HG03565 (cell line): ENCODE data around the gene SCUBE1.

ENCODE experiments used
- ATAC-seq: cut with Tn5 transposase; IDR thresholded peaks from one replicate; pipeline ENCODE4 v1.9.1; 2021; ENCODE audit warnings: mild to moderate bottlenecking, moderate library complexity; ENCODE audit not compliant: unreplicated experiment

The SCUBE1 gene

DNA sequence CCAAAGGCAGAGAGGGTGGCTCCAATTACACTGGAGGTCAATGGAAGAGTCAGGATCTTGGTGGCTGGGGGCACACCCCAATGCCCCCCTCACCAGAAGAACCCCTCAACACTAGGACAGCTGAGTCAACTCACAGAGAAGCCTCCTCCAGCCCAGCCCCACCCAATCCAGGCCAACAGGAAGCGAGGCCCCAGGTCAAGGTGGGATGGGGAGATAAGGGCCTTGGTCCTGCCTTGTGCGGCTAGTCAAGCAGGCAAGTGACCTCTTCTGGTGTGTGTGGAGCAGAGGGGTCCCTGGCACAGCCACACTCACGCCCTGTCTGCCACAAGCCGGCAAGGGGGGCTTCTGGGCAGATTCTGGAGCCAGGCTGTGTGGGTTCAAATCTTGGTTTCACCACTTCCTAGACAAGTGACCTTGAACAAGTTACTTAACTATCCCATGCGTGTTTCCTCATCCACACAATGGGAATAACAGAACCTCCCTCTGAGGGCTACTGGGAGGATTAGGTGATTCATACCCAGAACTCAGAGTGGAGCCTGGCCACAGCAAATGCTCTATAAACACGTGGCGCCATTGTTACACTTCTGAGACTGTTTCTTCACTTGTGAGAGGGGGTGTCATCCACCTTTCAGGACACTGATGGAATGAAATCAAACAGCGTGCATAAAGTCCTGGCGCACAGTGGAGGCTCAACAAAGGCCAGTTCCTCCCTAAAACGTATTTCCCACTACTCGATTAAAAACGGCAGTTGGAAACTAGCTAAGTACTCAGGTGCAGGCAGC, 159.5 kb downstream of the SCUBE1 start:
- no peak for ATAC-seq

DNA sequence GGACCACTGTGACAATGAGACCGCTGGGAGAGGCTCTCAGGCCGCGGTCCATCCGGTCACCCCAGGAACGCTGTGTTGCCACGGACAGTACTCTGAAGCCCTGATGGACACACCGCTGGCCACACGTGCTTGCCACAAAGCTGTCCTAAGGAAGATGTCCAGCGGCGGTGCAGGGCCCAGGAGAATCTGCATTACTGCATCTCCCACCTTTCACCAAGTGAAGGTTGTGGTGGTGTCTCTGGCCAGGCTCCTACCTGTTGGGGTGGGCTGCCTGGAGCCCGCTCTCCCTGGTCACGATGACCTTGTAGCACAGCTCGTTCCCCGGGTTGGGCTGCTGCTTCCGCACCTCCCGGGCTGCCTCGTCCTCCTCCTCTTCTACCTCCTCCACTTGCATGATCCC, 160.4 kb downstream of the SCUBE1 start:
- ATAC-seq, result no peak

DNA sequence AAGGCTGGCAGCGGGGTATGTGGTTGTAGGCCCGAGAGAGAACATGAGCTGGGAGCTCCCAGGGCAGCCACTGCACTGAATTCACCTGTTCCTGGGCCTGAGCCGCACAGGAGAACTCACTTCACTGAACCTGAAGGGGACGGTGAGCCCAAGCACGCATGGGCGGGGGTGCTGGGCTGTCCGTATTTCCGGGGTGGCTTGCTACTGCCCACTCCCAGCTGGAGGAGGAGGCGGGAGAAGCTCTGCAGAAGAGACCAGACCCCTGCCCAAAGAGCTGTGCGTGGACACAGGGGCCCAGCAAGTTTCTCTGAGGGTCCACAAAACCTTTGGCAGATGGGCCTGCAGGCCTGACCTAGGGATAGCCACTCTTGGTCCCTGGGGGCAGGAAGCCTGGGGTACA, 161.1 kb downstream of the SCUBE1 start:
- no peak for ATAC-seq

DNA sequence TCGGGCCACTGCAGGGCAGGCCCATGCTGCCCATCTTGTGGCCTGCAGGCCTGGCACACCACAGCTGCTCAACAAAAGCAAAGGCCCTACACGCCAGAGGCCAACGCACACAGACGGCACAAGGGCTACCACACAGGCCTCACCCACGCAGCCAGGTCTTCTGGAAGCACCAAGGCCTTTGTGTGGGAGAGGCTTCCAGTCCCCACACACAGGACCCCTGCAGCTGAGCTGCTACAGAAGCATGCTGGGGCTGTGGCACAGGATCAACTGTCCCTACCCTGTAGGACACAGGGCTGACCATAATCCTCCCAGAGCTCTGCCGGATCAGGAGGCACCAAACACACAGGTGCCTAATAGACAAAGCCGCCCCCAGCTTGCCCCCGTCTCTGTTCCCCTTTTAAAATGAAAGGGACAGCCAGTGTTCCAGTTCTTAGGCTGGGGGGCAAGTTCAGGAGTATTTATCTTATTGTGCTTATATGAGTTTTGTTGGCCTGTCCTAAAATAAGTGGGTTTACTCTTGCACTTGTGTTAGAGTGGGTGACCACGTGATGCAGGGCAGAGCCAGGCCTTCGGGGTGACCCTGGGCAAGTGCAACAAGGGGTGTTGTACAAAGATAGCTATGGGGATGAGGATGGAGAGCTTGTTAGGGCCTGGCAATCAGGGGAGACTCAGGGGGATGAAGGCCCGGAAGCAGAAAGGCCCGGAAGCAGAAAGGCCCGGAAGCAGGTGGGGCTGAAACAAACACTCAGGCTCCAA, 161.7 kb downstream of the SCUBE1 start:
- no peak for ATAC-seq

DNA sequence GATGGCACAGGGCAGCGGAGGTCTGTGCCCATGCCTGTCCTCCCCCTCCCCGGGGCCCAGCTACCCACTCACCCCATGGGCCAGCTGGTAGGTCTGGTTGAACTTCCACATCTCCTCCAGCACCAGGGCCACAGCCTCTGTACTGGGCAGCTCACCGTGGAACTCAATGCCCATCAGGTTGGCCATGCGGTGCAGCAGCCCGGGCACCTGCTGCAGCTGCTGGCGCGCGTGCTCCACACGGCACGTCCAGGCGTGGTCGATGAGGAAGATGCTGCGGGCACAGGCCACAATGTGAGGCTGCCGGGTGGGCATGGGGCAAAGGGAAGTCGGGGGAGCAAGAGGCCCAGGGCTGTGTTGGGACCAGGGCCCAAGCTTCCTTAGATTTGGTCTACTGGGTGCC, 162.5 kb downstream of the SCUBE1 start:
- no peak for ATAC-seq

DNA sequence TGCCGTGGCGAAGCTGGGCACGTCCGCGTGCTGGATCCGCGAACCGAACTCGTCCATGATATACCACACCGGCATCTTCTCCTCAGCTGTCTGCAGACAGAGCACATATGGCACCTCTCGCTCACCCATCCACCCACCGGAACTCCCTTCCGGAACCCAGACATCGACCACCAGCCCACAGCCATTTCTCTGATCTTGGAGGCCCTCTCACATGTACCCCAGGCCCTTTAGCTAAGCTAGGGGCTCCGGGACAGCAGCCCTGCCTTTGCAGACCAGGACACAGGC, 163.3 kb downstream of the SCUBE1 start:
- no peak for ATAC-seq

DNA sequence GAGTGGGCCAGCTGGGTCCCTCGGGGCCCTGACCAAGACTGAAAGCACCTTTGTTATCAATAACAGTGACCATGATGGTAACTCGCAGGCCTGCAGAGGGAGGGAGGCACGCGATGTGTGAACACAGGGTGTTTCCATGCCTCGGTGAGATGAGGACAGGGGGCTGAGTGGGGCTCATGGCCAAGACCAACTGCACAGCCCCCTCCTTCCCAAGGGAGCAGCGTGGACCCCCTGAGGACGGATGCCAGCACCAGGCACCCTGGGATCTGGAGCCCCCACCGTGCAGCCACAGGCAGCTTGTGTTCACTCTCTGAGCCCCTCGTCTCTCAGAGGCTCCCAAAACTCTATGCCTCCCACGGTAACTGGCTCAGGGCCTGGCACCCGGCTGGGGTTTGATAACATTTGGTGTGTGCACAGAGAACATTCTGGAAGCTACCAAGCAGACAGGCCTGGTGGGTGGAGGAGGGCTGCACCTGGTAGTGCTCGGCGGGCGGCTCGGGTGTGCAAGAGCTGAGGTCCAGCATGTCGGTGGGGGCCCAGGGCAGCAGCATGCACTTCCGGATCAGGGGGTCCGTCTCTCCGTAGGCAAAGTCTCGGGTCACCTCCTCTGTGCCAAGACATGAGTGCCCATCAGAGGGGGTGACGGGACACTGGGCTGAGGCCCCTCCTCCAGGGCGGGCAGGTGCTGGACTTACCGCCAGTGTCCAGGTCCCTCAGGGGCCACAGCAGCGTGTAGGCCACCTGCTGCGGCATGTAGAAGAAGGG, 163.8 kb downstream of the SCUBE1 start:
- ATAC-seq, result no peak

DNA sequence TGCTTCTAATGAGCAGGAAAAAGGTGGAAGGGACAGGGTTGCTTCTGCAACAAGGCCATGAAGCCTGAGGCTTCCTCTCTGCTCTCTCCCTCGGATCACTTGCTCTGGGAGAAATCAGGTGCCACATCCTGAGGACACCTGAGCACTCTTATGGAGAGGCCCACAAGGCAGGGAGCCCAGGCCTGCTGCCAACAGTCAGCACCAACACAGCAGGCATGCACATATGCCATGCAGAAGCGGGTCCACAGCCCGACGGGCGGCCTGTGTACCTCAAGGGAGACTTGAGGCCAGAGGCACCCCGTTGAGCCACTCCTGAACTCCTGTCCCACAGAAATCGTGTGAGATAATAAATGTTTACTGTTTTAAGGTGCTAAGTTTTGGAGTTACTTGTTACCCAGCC, 165.7 kb downstream of the SCUBE1 start:
- ATAC-seq, result no peak

DNA sequence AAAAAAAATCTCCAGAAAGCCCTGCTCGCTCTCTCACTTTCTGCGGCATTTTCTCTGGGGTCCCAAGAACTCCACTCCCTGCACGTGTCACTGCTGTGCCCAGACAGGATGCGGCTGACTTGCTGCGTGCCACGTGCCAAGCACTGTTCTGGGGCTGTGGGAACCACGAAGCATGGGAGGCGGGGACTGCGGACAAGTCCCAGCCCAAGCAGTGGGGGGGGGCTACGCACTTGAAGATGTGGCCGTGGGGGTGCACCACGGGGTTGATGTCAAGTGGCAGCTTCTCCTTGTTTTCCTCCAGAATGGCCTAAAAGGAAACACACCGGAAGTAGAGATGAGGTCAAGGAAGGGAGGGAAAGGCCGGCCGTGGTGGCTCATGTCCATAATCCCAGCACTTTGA, 167.1 kb downstream of the SCUBE1 start:
- ATAC-seq, result no peak

DNA sequence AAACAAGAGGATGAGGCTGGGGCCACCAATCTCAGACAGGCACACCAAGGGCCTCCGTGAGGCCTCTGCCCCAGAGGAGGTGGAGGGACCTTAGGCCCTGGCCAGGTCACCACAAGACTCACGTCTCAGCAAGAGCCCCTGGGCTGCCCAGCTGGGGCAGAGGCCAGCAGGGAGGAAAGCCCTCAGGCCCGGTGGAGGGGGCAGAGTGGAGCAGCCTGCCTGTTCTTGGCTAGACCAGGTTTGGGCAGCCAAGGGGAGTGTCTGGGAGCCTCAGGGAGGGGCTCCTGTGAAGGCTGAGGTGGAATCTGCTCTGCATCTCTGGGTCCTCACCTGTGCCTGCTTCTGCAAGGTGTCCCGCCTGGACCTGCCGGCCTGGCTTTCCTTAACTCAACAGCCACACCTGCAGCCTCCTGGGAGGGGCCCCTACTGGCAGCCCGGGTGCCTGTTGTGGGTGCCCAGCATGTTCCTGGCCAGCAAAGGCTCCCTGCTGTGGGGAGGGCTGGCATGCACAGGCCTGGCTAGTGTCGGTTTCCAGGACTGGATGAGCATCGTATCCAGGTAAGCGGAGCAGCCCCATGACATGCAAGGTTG, 168.1 kb downstream of the SCUBE1 start:
- no peak for ATAC-seq

DNA sequence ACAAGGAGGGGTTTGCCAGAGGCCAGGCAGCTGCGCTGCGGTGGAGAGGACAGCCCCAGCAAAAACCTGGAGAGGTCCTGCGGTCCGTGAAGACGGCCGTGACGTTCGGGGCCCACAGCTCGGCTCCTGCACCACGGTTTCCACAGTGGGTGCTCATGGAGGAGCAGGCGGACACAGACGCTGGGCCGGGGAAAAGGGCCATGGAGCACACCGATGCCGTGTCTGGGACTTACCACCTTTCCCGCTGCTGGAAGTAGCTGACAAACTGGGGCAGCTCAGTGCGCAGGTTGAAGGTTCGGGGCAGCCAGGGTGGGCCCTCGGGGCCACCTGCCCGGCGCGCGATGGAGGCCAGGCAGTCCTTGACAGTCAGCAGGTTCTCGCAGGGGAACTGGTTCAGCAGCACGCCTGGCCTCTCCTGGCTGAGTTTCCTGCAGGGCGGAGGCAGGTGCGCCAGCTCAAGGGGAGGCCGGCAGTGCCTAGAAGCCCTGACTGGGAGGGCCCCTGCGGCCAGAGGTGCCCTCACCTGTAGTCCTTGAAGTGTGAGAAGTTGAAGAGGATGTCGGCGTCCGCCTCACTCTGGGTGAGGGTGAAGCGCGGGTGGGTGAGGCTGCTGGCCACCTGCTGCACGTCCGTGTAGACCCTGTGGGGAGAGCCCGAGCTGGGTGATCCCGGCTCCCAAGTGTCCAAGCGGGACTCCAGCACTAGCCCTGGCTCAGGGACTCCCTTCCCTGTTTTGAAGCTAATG, 169.0 kb downstream of the SCUBE1 start:
- ATAC-seq, result no peak

DNA sequence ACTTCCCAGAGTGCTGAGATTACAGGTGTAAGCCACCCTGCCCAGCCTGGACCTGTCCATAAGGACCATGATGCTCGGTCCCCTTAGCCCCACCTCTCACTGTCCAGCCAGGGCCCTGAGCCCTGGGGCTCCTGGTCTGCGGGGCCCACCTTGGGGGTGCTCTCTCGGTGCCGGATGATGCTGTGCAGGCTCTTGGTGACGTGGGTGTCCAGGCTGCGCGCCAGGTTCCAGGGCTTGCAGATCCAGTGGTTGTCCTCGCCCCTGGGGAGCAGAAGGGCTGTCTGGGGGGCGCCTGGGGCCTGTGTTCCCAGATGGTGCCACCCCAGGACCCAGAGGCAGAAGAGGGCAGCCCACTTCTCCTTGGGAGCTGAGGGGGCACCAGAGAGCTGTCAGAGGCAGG, 169.6 kb downstream of the SCUBE1 start:
- no peak for ATAC-seq

DNA sequence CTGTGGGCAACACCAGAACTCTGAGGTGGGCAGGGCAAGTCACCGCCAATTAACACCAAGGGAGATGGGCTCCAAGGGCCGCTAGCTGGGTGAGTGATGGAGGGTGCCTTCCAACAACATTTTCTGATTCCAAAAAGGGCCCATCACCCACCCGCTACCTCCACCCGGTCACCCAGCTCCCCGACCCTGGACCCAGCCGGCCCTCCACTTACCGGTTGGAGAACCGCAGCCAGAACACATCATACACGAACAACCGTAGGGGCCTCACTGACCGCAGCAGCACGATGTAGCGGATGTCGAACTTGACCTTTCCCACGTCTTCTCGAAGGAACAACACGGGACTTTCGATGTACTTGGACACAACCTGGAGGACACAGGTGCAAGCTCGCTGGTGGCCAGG, 171.0 kb downstream of the SCUBE1 start:
- no peak for ATAC-seq

DNA sequence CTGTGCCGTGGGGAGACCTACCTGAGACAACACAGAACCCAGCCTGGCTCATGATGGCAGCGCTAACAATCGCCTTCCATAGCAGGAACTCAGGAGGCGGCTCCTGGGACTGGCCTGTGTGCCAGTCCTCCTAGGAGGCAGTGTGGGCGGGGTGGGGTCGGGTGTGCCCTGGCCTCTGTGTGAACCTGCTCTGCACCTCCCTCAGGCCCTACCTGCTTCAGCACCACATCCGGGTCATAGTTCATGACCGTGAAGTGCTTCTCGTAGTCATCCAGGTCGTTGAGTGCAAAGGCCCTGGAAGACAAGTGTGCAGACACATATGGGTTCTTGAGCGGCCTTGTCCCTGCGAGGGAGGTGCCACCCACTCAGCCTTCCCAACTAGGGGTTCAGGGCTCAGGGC, 171.6 kb downstream of the SCUBE1 start:
- no peak for ATAC-seq

DNA sequence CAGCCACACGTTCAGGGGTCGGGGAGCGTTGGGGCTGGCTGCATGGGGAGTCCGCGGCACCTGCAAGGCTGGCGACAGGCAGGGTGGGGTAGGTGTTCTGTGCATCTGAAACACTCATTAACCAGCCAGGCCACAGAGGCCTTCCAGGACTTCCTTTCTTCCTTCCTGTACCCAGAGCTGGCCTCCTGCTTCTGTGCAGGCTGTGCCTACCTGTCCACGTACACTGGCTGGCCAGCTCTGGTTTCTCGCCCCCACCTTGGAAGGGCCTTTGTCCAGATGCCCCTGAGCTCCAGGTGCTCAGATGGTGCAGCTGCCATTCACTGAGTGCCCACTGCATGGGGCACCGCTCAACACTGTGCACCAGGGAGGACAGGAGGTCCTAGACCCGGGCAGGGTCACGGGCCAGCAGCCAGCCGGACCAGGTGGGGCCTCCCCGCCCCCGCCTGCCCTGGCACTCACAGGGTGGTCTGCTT, 172.1 kb downstream of the SCUBE1 start:
- no peak for ATAC-seq

DNA sequence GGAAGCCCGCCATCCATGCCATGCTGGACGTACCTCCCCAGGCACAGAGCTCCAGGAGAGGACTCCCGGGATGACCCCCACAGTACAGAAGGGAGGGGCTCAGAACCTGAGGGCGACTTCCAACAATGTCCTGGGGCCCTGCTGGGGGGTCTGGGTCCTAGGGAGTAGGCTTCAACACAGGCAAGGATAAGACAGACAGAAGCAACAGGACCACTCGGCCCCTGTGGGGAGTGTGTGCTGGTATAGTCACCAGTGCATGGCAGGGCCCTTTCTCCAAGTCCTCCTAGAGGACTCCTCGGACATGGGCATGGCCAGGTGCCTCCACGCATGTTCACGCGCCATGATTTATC, 173.1 kb downstream of the SCUBE1 start:
- no peak for ATAC-seq

DNA sequence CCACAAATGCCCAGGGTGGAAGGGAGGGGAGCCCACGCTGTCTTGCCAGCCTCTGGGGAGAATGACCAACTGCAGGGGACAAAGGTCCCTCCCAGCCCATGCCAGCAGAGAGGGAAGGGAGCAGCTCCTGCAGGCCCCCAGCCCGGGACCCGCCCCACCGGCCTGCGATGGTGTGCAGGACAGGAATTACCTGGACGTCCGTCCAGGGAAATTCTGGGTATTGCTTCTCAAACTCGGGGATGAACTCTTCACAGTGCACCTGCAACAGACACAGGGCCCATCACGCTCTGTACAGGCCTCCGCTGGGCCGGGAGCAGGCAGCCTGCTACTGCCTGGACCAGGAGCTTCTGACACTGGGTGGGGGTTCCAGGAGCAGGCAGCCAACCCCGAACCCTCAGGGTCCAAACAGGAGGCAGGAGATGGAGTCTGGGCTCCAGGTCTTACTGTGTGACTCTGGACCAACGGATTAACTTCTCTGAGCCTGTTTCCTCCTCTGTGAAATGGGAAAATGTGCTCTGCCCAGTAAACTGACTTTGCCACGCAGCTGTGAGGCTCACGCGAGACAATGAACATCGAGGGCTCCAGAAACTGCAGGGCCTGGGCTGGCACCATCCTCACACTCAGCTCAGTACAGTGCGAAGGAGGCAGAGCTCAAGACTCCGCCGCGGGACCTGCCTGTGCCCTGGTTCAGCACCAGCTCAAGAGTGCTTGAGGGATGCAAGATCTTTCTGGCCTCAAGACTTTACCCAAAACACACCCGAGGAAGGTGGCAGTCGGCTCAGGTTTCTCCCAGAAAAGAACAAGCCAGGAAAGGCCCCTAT, 173.7 kb downstream of the SCUBE1 start:
- no peak for ATAC-seq

DNA sequence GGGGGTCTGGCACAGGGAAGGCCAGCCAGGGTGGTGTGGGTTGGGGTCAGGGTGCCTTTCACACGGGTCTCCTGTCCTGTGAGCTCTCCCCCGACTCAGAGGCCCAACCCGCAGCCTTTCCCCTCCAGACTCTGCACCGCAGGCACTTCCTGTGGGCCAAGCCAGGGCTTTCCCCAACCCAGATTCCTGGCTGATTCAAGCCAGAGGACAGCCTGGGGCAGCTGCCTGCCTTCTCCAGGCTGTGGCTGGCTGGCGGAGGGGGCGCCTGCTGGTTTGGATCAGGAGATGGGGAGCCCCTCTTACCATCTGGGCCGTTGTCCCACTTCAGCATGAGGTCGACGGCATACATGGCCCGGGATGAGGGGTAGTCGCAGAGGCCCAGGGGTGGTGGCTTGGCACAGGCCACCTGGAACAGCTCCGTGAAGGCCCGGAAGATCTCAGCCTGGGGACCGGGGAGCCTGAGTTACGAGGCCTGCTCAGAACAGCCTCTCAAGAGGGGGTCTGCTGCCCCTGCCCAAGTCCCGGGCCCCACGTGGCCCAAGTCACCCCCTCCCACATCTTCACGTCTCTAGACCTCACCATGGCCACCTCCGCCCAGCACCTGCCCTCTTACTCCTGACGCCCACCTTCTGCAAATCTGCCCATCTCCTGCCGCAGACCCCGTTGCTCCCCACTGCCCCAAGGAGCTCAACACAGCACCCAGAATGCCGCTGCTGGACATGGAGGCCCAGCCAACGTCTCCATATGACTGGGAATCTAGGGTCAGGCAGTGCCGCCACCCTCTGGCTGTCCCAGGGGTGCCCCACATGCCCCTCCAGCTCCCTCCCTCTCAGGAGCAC, 174.5 kb downstream of the SCUBE1 start:
- ATAC-seq, result no peak

DNA sequence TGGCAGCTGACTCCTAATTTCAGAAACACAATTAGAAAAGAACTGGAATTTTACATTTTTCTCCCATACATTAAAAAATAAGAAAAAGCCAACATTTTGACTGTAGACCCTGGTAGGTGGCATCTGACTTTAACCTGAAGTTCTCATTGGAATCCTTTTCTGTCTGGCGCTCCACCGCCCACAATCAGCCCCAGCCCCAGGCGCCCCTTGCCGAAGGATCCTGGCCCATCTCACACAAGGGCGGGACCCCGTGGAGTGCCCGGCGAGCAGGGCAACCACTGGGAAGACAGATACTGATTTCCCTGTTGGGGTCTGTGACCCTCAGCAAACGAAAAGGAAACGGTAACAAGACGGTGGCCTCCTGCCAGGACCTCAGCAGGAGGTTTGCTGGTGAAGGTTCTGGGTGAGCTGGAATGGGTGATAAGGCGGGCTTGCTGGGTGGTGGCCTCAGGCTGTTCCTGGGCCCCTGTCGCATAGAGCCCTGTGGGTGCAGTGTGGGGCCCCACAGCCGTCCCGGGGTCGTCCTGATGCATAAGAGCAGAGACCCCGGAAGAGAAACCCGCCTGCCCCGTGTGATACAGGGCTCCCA, 176.1 kb downstream of the SCUBE1 start:
- ATAC-seq, result no peak
